OCI-LY3 (cell line): ENCODE data around the gene THAP8.

ENCODE experiments used
- CTCF ChIP-seq: fragments of 200-600, 300-600 bp; sonication (generic); IDR thresholded peaks from 2 replicates; pipeline ENCODE4 v1.5.1; 2014; ENCODE audit warnings: antibody characterized with exemption, low read length, low read depth
- EZH2phosphoT487 ChIP-seq: fragments of 200-600 bp; shearing (Covaris generic); IDR thresholded peaks from 2 replicates; pipeline ENCODE4 v1.6.1; 2018; ENCODE audit warnings: antibody characterized with exemption, mixed run types, low read depth

- TF ChIP-seq CTCF, result no peak
- TF ChIP-seq EZH2phosphoT487, result no peak
Measured at GRCh38 chr19:36009220-36009619, 44.9 kb downstream of the THAP8 start.
